GM19463 (cell line): ENCODE results near the gene MICAL3.

Experiments used
- ATAC-seq: cut with Tn5 transposase; IDR thresholded peaks from one replicate; pipeline ENCODE4 v1.9.1; 2021; ENCODE audit warnings: mild to moderate bottlenecking, moderate library complexity; ENCODE audit not compliant: unreplicated experiment

The MICAL3 gene

DNA sequence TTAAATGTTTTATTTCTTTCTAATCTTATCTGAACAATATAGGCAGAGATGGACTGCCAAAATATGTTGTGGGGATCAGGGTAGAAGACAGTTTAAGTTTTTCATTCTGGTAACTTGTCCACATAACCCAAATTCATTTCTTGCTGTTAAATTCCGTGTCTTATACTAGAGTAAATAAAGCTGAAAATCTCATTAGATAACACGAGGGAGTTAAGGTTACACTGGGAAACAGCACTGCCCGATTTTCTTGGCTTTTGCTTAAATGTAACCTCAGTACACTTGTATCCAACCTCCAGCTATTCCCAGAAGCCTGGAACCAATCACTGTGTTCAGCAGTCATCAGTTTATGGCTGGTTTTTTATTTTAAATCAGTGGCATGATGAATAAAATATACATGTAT lies 48.2 kb downstream of the MICAL3 start:
- ATAC-seq, result no peak

GRCh38 chr22:17974703-17975372 lies 49.5 kb downstream of the MICAL3 start:
- ATAC-seq, result no peak

DNA sequence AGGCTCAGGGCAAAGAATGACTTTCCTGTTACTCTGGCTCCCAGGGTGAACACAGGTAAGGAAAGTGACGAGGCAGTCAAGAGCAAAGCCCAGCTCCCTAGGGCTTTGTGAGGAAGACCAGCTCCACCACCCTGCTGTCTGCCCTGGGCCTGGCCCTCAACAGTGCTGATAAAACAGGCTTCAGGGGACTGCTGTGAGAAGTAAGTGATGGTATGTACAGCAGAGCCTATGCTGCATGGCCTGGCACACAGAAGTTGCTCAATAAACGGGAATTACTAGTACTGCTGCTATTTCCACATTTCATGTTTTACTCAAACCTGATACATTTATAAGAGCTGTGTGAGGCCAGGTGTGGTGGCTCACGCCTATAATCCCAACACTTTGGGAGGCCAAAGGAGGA lies 50.3 kb downstream of the MICAL3 start:
- ATAC-seq, result no peak

DNA sequence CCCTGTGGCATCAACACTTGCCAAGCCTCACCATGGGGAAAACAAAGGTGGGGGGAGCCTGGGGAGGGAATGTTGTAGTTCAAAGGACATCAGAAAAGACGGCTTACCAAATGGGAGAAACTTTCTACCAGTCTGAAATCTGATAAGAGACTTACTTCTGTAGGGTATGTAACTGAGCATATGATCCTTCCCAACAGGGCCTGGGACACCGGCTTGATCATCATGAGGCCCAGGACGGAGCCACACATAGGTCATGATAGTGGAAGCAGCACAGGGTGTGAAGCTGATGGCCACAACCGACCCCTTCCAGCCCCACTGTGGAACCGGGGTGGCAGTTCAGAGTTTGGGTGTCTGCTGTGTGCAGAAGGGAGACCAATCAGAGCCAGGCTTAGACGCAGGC lies 51.1 kb downstream of the MICAL3 start:
- ATAC-seq, result no peak

GRCh38 chr22:17972385-17973191 lies 51.8 kb downstream of the MICAL3 start:
- ATAC-seq, result no peak

GRCh38 chr22:17971711-17972110 lies 52.6 kb downstream of the MICAL3 start:
- no peak for ATAC-seq

GRCh38 chr22:17970201-17970708 lies 54.1 kb downstream of the MICAL3 start:
- ATAC-seq, result no peak

DNA sequence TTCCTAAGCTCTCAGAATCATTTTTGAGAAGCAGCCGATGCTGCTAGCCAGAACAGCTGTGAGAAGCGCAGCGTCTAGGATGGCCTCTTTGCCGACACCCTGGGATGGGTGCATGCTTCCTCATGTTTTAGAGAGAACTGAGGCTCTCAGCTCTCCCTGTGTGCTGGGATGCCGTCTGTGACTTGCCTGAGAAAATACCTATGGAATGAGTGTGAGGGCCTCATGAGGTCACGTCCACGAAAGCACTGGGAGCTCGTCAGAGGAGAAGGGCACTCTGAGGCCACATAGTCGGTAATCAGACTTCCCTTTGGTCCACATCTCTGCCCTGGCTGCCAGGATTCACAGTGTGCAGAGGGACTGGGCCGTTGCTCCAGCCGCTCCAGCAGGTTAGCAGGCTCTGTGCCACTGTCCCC lies 54.7 kb downstream of the MICAL3 start:
- no peak for ATAC-seq

- no peak for ATAC-seq
These were observed 56.2 kb downstream of the MICAL3 start for GRCh38 chr22:17968126-17968525.

DNA sequence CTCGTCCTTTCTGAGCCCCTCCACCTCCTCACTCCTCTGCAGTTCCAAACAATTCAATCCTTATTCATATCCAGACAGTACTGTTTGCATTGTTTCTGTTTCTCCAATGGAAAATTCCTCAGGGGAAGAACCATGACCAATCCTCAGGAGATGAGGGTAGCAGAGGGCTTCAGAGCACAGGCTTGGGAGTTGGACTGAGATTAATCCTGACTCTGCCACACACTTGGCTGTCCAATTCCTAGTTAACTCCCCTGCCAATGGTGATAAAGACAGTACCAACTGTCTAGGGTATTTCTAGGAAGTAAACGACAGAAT lies 58.0 kb downstream of the MICAL3 start:
- no peak for ATAC-seq

- no peak for ATAC-seq
These were observed 58.6 kb downstream of the MICAL3 start for GRCh38 chr22:17965538-17966402.

- ATAC-seq, result peak; percentile 82
These were observed 59.7 kb downstream of the MICAL3 start for GRCh38 chr22:17964643-17965042.

DNA sequence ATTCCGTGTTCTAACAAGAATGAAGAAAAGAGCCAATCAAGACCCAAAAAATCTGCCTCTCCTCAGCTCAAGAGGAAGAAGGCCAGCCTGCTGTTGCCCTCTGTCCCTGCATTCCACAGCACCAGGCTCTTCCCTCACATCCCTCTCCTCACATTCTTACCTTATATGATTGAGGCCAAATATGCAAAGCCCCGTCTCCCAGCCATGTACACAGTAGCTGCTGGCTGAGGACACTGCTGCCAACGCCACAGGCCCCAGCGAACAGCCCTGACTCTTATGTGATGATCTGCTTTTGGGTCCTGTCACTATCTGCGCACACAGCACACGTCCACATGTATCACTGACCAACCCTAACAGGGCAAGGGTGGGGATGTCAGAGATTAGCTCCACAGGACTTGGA lies 60.2 kb downstream of the MICAL3 start:
- no peak for ATAC-seq

GRCh38 chr22:17963015-17963414 lies 61.3 kb downstream of the MICAL3 start:
- ATAC-seq, result no peak

DNA sequence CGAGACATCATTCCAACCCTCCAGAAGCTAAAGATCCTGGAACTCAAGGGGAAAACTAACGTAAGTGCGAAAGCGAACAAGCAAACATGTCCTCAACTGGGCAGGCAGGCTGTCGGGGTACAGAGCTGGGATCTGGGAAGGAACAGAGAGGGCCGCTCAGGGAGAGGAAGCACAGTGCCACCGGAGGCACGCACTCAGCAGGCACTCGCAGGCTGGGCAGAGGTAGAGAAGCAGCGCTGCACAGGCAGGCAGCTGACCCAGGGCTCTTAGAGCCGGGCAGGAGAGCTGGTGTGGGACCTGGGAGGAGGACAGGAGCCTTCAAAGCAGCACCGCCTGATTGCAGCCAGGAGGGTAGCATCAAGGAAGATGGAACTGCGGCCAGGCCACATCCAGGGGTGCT lies 62.2 kb downstream of the MICAL3 start:
- ATAC-seq, result no peak

DNA sequence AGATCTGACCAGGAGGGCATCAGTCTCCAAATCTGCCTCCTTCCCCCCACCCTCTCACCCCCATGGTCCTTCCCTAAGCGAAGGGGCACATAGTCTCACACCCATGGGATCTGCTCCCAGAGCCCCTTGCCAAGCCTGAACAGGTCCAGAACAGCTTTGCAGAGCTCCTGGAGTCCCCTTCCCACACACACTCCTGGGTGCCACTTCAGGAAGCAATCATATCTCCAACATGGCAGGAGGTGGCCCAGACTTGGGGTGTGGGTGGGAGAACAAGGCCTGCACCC lies 63.0 kb downstream of the MICAL3 start:
- ATAC-seq, result no peak

DNA sequence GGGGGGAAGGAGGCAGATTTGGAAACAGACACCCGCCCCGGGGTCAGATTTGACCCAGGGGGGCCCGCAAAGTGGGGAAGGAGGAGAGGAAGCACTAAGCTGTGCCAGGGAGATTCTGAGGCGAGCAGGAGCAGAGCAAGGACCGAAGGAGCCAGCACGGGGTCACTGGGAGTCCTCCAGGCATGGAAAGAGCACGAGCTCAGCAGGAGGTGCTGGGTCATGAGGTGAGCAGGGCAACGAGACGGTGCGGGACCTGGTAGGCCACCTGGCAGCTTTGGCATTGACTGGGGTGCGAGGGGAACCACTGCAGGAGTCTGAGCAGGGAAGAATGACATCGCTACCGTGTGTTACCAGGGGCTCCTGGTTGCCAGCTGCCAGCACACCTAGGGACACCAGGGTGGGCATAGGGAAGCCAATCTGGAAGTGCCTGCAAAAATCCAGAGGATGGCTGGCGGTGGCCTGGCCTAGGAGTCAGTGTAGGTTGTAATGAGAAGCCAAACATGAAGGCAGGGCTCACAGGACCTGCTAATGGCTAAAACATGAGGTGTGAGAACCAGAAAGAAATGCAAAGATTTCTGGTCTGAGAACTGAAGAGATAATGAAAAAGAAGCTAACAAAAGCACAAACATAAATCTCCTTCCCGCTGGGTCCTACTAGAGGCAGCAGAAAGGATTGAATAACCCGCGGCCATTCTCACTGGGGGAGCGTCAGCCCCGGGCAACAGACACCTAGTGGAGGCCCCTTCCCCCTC lies 63.5 kb downstream of the MICAL3 start:
- no peak for ATAC-seq

DNA sequence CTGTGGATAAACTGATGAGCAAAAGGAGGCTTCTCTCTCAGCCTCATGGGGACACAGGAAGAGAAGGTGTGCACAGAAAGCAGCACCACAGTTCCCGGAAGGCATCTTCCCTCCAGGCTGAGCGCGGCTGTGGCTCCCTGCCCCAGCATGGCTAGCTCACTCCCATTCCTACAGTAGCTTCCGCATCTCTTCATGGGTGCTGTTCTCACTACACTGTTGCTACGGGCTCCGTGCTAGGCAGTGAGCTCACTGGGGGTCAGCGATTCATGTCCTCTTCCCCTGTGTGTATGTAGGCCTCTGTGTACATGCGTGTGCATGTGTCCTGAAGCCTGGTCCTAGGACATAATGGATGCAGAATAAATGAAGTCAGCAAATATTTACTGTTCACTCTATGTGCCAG lies 64.3 kb downstream of the MICAL3 start:
- no peak for ATAC-seq

DNA sequence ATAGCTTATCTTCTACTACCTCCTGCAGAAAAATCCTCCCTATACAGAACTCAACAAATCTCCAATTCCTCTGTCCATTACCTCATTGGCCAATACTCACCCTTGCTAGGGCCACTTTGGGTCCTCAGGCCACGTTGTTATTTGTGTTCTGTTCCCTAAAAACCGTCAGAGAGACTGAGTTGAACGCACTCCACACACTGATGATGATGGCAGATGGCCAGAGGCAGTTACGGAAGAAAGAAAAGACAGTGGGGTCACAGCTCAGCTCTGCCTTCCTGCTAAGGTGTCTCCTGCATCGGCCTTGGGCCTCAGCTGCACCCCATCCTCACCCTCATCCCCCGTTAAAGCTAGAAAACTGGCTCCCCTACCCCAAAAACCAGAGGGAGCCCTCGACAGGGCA lies 66.2 kb downstream of the MICAL3 start:
- no peak for ATAC-seq

DNA sequence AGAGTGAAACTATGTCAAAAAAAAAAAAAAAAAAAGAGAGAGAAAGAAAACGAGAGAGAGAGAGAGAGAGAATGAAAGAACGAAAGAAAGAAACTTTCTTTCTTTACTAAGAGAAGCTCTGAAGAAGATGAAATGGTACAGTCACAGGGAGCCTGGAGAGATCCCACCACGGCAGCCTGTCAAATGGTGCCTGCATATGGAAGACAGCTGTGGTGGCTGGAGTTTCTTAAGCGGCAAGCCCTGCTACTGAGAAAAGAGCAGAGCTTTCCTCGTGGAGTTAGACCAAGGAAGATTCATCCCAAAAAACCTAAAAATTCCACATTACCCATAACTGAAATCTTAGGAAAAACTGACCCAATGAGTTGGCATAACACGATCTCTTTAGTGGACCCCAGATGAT lies 66.7 kb downstream of the MICAL3 start:
- no peak for ATAC-seq

- no peak for ATAC-seq
These were observed 67.2 kb downstream of the MICAL3 start for GRCh38 chr22:17957204-17957603.
